NCI-H1436 (cell line): Measurements from ENCODE around the gene OR52I2.

Experiments used
- DNase-seq: peaks from one replicate; lab custom pipeline; 2025; lab: John Stamatoyannopoulos, UW

The OR52I2 gene

DNA sequence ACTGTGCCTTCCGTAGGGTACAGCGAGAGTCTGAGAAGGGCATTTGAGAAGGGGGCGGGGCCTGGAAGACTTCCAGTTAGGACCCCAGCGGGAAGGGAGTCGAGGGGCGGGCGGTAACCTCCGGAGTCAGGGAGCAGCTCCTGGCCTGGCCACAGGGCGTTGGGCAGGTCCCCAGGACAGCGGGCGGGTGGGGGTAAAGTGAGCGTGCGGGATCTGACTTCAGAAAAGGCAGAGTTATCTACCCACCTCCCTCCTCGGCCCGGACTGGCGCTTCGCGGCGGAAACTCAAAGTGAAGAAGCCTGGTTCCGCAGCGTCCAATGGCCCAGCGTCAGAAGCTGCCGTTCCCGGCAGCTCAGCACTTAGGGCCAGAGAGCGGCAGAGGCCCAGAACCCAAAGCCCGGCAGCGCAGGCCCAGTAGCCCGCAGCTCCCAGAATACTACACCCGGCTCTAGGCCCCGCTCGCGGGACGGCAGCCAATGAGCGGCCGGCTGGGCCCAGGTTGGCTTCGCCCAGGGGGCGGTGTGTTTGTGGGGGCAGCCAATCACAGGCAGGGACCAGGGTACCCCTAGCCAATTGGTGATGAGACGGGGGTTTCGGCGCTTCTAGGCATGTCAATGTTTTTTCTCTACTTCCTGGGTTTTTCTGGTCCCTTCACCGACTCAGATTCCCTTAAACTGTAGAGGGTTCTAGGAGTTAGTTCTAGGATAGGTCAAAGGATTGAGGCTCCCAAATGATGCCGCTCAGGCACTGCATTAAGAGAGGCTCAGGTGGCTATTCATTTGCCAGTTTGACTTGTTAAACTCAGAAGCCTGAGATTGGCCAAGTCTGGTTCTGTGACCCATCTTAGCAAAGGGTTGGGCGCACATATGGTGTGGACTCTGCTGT, 26.5 kb downstream of the OR52I2 start, which contains the start of gene TRIM68:
Gene TRIM68 (minus strand): TSS at position 451 of the 886 bp plus-strand sequence. CDS start 2,727 bp downstream, outside the sequence.
- peak; percentile 91 for DNase-seq

DNA sequence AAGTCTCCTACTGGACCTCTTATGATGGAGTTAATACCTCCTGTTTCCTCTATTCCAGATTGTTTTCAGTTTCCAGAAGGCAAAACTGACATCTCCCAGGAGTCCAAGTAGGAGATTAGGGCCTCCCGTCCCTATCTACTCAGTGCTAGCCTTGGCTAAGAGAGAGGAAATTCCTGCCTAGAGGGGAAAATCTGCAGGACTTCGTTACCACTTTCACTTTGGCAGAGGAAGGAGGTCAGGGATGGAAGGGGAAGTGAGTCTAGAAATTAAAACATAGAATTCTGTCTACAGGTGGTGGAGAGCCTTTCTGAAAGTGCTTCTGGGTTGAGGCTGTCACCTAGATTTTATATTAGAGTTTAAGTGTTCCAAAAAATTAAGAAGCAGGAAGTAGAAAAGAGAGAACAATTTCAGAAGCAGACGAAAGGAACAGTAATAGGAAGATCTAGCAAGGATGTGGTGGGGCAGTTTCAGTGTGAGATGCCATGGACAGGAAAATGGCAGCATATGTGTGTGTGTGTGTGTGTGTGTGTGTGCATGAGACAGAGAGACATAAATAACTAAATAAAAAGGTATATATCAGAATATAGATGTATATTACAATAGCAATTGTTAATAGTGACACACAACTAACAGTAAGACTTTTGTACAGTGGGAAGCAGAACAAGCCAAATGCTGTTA, 28.9 kb downstream of the OR52I2 start:
- no peak for DNase-seq

DNA sequence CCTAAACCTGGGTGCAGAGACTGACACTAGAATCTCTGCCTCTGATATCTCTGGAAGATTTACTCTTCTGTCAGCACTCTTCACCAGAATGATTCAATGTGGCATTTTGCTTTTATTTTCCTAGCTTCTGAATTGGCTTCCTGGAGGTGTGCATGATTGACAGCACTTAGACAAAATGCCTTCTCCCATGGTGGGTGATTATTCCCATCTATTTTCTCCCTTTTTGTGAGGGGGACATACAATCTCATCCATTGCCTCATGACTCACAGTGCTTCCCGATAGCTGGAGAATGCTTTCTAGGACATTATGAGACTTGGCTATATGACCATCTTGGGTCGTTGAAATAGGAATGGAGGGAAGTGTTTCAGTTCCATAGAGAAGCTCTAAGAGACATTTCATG, 30.4 kb downstream of the OR52I2 start:
- no peak for DNase-seq

DNA sequence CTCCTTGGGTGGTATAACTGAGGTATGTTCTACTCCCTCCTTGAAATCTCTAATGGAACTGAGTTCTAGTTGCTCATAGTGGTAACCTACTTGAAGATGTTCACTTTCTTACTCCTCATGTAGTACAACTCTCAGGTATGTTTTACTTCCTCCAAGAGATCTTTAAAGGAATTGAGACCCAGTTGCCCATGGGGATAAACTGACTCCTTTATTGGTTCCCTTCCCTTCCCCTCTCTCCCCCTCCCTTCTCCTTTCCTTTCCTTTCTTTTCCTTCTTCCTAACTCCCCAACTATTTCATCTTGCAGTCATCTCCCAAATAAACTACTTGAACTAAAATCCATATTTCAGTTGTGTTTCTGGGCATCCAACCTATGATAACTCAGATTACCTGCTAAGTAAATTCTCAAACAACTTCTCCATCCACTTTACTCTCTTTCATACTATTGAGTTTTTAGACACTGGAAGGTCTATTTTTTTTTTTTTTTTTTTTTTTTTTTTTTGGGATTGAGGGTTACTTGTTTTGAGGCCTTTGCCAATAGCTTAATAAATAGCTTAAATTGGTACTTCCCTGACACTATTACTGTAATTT, 34.4 kb downstream of the OR52I2 start:
- no peak for DNase-seq

DNA sequence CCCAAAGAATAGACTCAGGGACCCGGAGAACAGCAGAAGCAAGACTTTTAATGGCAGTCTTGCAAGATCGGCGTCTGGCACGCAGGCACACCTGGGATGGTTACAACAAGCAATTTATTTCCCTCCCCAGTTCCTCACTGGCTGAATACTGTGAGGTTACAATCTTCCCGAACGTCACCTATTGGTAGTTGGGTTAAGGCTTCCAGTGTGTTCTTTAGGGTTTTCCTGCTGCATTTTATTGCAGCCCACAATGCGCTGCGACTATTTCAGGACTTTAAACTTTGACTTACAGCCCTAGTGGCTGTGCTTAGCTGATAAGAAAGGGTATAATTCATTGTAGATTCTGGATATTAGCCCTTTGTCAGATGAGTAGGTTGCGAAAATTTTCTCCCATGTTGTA, 38.0 kb downstream of the OR52I2 start:
- no peak for DNase-seq

DNA sequence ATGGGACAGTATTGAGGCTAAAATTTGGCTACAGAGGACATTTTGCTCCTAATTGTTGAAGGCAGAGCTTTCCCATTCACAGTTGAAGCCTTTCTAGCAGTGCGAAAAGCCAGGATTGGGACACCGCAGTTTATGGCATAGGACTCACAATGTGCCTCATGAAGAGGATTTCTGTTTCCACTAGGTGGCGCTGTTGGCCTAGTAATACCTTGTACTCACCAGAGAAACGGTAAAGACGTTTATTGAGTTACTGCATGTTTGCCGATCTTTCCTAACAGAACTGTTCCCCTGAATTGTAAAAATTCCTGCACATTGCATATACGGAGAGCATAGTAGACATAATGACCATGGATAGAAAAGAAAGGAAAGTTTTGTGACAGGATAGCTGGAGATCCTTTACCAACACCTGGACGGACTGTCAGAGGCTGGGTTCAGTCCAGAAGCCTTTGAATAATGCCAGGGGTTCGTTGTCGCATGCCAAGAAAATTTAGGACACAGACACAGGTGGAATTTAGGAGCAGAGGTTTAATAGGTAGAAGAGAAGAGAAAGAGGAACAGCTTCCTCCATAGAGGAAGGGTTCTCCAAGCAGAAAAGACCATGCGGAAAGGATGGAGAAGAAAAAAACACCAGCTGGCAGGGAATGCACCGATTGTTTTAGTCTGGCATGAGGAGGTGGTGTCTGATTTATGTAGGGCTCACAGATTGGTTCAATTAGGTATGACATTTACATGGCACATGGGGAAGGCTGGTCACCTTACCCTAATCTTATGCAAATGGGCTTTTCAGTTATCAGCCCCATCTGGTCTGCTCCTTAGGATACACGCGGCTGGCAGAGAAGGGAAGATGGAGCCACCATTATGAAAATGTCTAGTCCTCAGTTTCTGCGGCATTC, 44.9 kb downstream of the OR52I2 start:
- DNase-seq, result peak; percentile 82

DNA sequence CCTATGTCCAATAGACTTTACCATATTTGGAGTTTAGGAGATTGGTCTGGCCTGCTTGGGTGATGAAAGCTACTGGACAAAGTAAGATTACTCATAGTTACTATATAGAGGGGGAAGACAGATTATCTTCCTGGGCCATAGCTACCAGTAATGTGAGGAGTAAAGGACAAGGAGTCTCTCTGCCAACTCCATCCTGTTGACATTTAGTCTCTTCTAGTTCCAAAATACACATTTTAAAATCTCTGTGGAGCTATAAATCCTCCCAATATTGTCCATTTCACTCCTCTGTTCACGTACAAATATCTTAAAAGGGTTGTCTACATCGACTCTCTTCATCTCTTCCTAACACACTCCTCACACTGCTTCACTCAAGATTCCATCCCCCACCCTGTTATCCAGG, 54.6 kb downstream of the OR52I2 start:
- no peak for DNase-seq

DNA sequence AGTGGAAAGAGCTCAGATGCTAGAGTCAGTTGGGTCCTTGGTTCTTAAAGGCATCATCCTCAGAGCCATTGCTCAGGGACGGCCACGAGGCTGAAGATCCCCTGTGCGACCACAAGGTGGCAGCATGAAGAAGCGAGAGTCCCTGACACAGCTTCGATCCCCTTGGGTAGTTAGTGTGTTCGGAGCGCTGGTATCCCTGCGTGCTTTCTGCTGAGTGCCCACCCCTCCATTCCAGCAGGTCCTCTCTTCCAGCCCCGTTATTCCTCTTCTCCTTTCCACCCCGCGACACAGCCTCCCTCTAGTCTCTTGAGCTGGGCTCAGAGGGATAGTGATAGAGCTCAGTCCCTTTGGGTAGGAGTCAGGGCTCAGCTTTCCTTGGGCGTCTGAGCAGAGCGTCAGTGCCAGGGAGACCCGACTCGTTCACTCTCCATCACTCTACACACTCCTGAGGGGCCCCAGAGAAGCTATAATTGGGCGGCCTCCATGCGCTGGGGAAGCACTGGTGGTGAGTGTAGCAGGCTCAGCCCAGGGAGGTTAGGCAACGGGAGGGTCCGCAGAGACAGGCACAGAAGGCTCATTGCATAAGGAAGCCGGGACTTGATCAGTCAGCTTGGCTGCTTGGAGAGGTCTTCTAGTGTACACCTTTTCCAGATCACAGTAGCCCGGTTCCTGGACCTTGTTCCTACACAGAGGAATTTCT, 55.6 kb downstream of the OR52I2 start, which contains the start of gene OR51D1:
Gene OR51D1 (plus strand): TSS at position 516 of the 700 bp plus-strand sequence. CDS start 2,314 bp downstream, outside the sequence.
- DNase-seq, result peak; percentile 67

DNA sequence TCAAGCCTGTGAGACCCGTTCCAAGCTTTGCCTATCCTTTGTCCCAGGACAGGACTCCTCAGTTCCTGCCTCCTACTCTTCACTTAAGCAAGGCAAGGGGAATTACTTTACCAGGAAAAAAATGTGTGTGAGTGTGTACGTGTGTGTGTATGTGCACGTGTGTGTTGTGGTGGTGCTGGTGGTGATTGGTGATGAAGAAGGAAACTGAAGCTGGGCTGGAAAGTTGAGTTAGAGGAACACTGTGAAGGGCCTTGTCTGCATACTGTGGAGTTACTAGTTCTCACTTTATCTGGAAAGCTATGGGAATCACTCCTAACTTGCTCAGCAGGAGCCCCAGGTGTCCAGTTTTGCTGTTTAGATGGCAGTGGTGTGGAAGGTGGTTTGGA, 56.1 kb downstream of the OR52I2 start:
- DNase-seq, result no peak

DNA sequence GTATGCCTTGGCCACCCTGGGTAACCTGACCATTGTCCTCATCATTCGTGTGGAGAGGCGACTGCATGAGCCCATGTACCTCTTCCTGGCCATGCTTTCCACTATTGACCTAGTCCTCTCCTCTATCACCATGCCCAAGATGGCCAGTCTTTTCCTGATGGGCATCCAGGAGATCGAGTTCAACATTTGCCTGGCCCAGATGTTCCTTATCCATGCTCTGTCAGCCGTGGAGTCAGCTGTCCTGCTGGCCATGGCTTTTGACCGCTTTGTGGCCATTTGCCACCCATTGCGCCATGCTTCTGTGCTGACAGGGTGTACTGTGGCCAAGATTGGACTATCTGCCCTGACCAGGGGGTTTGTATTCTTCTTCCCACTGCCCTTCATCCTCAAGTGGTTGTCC, 58.4 kb downstream of the OR52I2 start:
- no peak for DNase-seq

DNA sequence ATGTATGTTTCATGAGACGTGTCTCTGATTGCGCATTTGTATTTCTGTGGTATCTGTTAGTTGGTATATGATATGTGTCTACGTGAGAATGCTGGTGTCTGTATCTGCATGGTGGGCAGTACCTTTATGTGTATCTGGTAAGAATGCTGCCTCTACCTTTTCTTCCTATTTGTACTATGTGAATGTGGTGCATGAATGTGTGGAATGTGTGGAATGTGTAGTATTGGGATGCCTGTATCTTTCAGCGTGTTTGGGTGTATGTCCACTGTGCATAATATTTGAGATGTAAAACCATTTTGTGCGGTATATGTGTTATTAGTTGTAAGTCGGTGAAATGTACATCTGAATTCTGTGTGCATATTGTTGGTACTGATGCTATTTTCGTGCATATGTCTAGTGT, 60.0 kb downstream of the OR52I2 start:
- DNase-seq, result no peak

DNA sequence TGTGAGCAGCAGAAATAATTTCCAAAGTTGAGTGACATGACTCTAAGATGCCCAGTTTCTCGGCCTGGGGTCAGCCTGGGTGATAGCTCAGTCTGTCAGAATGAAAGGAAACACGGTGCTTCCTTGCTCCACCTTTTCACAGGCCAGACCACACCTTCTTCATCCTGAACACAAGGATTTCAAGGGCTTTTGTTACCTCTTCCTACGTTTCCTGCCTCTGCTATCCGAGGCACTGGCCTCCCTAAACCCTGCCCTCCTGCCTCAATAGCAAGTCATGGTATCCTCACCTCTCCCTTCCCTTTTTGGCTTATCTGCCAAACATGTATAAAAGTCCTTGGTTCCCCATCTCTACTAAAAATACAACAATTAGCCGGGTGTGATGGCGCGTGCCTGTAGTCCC, 60.5 kb downstream of the OR52I2 start:
- DNase-seq, result no peak
